Panc1 (cell line): ENCODE measurements around the gene ARHGEF28. TPM values are rescaled to one million over a fixed set of nuclear protein-coding genes. Genes with fewer than 3 reads are reported as not detected.

Experiments
- ATAC-seq: fragments of 200-7000 bp; cut with Tn5 transposase; 2 replicates; pipeline ENCODE4 v1.9.1; 2020; ENCODE audit warnings: mild to moderate bottlenecking, moderate library complexity
- BruUV-seq: library from RNA; stranded (reverse); fragments of 400-500 nt; replicated peaks from 2 replicates; lab custom pipeline; 2021; lab: Mats Ljungman, UMichigan
- CTCF ChIA-PET: fragments of 300-600 bp; sonication (Branson Sonifier 250); formaldehyde crosslinking; loops from one replicate; lab custom pipeline; 2022; ENCODE audit warnings: antibody characterized with exemption; lab: Charles Lee
- POLR2A ChIA-PET: fragments of 300-600 bp; sonication (Branson Sonifier 250); formaldehyde crosslinking; loops from one replicate; lab custom pipeline; 2022; ENCODE audit warnings: antibody characterized with exemption; lab: Charles Lee
- DNase-seq: peaks from one replicate; pipeline ENCODE4 v3.0.0-alpha.2; 2010; ENCODE audit warnings: low read depth, low spot score
- H3K27ac ChIP-seq: 2 replicates; pipeline ENCODE4 v1.5.1; 2011; ENCODE audit warnings: mild to moderate bottlenecking, low read length, inconsistent platforms
- H3K27me3 ChIP-seq: fragments of 200-500 bp; sonication (Bioruptor generic); 2 replicates; pipeline ENCODE4 v1.6.0; 2014; ENCODE audit warnings: low read length, inconsistent platforms; ENCODE audit not compliant: control insufficient read depth, insufficient read depth
- H3K36me3 ChIP-seq: fragments of 200-500 bp; sonication (Bioruptor generic); 2 replicates; pipeline ENCODE4 v1.5.1; 2014; ENCODE audit warnings: inconsistent platforms, mild to moderate bottlenecking, low read length, moderate library complexity; ENCODE audit not compliant: control insufficient read depth, insufficient read depth
- H3K4me1 ChIP-seq: 2 replicates; pipeline ENCODE4 v1.5.1; 2011; ENCODE audit warnings: inconsistent platforms, mild to moderate bottlenecking, low read length, moderate library complexity; ENCODE audit not compliant: control insufficient read depth, insufficient read depth
- H3K4me3 ChIP-seq, 2 experiments: 2 replicates each; pipeline ENCODE4 v1.5.1; 2011 to 2012; ENCODE audit warnings: low read depth in 2 of 2, low read length in 2 of 2, mild to moderate bottlenecking in 2 of 2, inconsistent platforms in 1 of 2, moderate library complexity in 1 of 2
- H3K9me3 ChIP-seq: fragments of 200-500 bp; sonication (Bioruptor generic); 2 replicates; pipeline ENCODE4 v1.5.1; 2014; ENCODE audit warnings: low read depth, mild to moderate bottlenecking, inconsistent platforms, low read length, moderate library complexity; ENCODE audit not compliant: control insufficient read depth, insufficient read depth
- POLR2AphosphoS5 ChIP-seq: IDR thresholded peaks from 2 replicates; pipeline ENCODE4 v1.6.1; 2012; ENCODE audit warnings: mild to moderate bottlenecking, low read depth, low read length, moderate library complexity
- REST ChIP-seq, 2 experiments: IDR thresholded peaks; 2 replicates each; pipeline ENCODE4 v1.6.1; 2011 to 2012; ENCODE audit warnings: low read depth in 2 of 2, control low read depth in 1 of 2, low read length in 1 of 2, mild to moderate bottlenecking in 1 of 2, moderate library complexity in 1 of 2; ENCODE audit not compliant: insufficient read depth in 1 of 2
- SIN3A ChIP-seq: IDR thresholded peaks from 2 replicates; pipeline ENCODE4 v1.6.1; 2012; ENCODE audit warnings: low read depth, mild to moderate bottlenecking, low read length, moderate library complexity, borderline replicate concordance; ENCODE audit not compliant: insufficient read depth
- TCF7L2 ChIP-seq: IDR thresholded peaks from 2 replicates; pipeline ENCODE4 v1.6.1; 2011; ENCODE audit warnings: mild to moderate bottlenecking, low read depth, low read length, inconsistent platforms
- in situ Hi-C: cut with HindIII; loops from 2 replicates; pipeline ENCODE4 v1.10.0; 2016; ENCODE audit warnings: low sequenced_read_pairs, low pct_unique_long_range_greater_than_20kb
- intact Hi-C: fragments of 100-400 bp; cut with micrococcal nuclease; formaldehyde crosslinking; loops from one replicate; pipeline ENCODE4 v1.10.0; 2022; ENCODE audit not compliant: unreplicated experiment
- total RNA-seq: library from RNA; stranded (reverse); gene quantifications from one replicate; pipeline ENCODE4 v1.2.1, GENCODE V29; 2021; ENCODE audit not compliant: unreplicated experiment
- TF ChIP-seq, protein P1 (sequence below): fragments of 450-650 bp; IDR thresholded peaks from 2 replicates; pipeline ENCODE4 v1.5.1; 2017; ENCODE audit warnings: mild to moderate bottlenecking

ARHGEF28 gene
- total RNA-seq, 1 experiment from 2014 or later = 34.8 TPM

GRCh38 chr5:73812457-73812856, 186.5 kb downstream of the ARHGEF28 start:
- no peaks in the 10 kb centered on the region for H3K4me1 ChIP-seq
- ChIA-PET CTCF (no interaction called here), POLR2A (no interaction called here)
- no peak overlapping the region for H3K27ac ChIP-seq
- H3K36me3 ChIP-seq = no peaks in the 10 kb centered on the region
- intact Hi-C loops = no loop called here
- BruUV-seq = no TSS peak
- H3K27me3 ChIP-seq = no peaks in the 10 kb centered on the region
- H3K9me3 ChIP-seq = no peaks in the 10 kb centered on the region
- in situ Hi-C loops = no loop called here
- H3K4me3 ChIP-seq = no peak overlapping the region
- DNase-seq (no peak), ATAC-seq (no peak)
- TF ChIP-seq TCF7L2 = no peak
- TF ChIP-seq, protein P1, sequence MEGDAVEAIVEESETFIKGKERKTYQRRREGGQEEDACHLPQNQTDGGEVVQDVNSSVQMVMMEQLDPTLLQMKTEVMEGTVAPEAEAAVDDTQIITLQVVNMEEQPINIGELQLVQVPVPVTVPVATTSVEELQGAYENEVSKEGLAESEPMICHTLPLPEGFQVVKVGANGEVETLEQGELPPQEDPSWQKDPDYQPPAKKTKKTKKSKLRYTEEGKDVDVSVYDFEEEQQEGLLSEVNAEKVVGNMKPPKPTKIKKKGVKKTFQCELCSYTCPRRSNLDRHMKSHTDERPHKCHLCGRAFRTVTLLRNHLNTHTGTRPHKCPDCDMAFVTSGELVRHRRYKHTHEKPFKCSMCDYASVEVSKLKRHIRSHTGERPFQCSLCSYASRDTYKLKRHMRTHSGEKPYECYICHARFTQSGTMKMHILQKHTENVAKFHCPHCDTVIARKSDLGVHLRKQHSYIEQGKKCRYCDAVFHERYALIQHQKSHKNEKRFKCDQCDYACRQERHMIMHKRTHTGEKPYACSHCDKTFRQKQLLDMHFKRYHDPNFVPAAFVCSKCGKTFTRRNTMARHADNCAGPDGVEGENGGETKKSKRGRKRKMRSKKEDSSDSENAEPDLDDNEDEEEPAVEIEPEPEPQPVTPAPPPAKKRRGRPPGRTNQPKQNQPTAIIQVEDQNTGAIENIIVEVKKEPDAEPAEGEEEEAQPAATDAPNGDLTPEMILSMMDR = no peak
- no peak for TF ChIP-seq SIN3A
- no peak for TF ChIP-seq REST (IDR thresholded peaks at IDR 0.05; ENCODE audit: insufficient read depth in 1 of 2, low read depth in 2 of 2, low read length in 1 of 2)

DNA sequence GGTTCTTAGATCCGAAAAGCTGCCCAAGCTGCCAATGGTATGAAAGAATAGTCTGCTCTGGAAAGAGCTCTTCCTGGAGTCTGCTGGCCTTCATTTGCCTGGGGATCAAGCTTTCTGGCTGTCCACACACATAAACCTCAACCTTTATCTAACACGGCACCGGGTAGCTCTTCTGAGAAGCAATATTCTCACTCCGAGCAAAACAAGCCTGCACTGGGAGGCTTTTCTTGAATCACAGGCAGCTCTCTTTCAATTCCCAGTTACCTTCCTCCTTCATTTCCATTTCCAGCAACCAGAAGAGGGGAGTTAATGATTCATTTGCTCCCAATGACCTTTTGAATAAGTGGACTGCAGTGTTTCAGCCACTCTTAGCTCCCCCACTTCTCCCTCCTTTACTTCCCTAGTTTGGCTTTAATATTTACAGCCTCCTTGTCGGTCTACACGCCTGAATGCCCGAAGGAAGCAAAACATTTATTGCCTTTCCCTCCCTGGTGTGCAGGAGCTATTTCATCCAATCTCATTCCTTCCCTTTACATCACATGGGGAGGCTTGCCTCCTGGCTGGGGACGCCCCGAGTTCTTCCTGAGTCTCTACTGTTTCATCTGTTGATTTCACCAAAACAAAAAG, 187.1 kb downstream of the ARHGEF28 start:
- Histone ChIP-seq H3K9me3 (no peaks in the 10 kb centered on the region), H3K36me3 (no peaks in the 10 kb centered on the region), H3K27me3 (no peaks in the 10 kb centered on the region), H3K27ac (no peak overlapping the region), H3K4me1 (no peaks in the 10 kb centered on the region), H3K4me3 (no peak overlapping the region)
- BruUV-seq = no TSS peak
- in situ Hi-C loops = no loop called here
- ChIA-PET CTCF (interaction anchor here (0.9 kb wide), 1 partner anchor 222 kb away, joined by 4 read pairs; no protein-coding TSS in a partner anchor), POLR2A (no interaction called here)
- intact Hi-C loops = no loop called here
- TF ChIP-seq TCF7L2 (no peak), SIN3A (no peak), POLR2AphosphoS5 (no peak), REST (IDR thresholded peaks at IDR 0.05; ENCODE audit: insufficient read depth in 1 of 2, low read depth in 2 of 2, low read length in 1 of 2) (no peak)
- TF ChIP-seq, protein P1 = no peak
- no peak for ATAC-seq
- no peak for DNase-seq
